SK-N-SH (cell line): ENCODE results near the gene ACER3. TPM values are rescaled to one million over a fixed set of nuclear protein-coding genes. Genes with fewer than 3 reads are reported as not detected.

Source experiments
- CTCF ChIA-PET: fragments of 300-600, 350-600 bp; formaldehyde crosslinking; extraction: SDS; loops from one replicate; lab custom pipeline; 2021; lab: Yijun Ruan, JAX
- POLR2A ChIA-PET: fragments of 350-600 bp; sonication (Branson Sonifier 250); formaldehyde crosslinking; extraction: SDS; loops from one replicate; lab custom pipeline; 2020; ENCODE audit warnings: antibody characterized with exemption, inconsistent platforms; lab: Yijun Ruan, JAX
- DNase-seq: peaks from one replicate; pipeline ENCODE4 v3.0.0; 2012
- H2AFZ ChIP-seq: fragments of 200-600 bp; sonication (generic); 2 replicates; pipeline ENCODE4 v1.8.1; 2016; ENCODE audit warnings: antibody characterized with exemption, mild to moderate bottlenecking, low read depth
- H3F3A ChIP-seq: fragments of 200-600 bp; sonication (generic); replicated peaks from 2 replicates; pipeline ENCODE3; 2016; ENCODE audit warnings: antibody characterized with exemption, mild to moderate bottlenecking; ENCODE audit not compliant: insufficient read depth
- H3K27ac ChIP-seq, 2 experiments: fragments of 200-500 bp in 1 of 2; fragments of 200-600 bp in 1 of 2; sonication (Bioruptor generic) in 1 of 2; sonication (generic), shearing (Covaris generic) in 1 of 2; 2 replicates each; pipeline versions ENCODE4 v1.5.1 to v1.6.1; 2014 to 2016; ENCODE audit warnings: low read depth in 2 of 2, inconsistent platforms in 1 of 2, low read length in 1 of 2, mild to moderate bottlenecking in 1 of 2, mixed read lengths in 1 of 2
- H3K27me3 ChIP-seq: fragments of 200-600 bp; sonication (generic), shearing (Covaris generic); 2 replicates; pipeline ENCODE4 v1.6.1; 2016; ENCODE audit warnings: mixed run types; ENCODE audit not compliant: insufficient read depth
- H3K36me3 ChIP-seq, 2 experiments: fragments of 200-500 bp in 1 of 2; fragments of 200-600 bp in 1 of 2; sonication (Bioruptor generic) in 1 of 2; sonication (generic) in 1 of 2; replicated peaks in 1 of 2; 2 replicates each; pipeline versions ENCODE3 to v1.5.1; 2014 to 2016; ENCODE audit warnings: low read length in 1 of 2, mild to moderate bottlenecking in 1 of 2; ENCODE audit not compliant: insufficient read depth in 2 of 2, control insufficient read depth in 1 of 2
- H3K4me1 ChIP-seq, 2 experiments: fragments of 200-500 bp in 1 of 2; fragments of 200-600 bp in 1 of 2; sonication (Bioruptor generic) in 1 of 2; sonication (generic), shearing (Covaris generic) in 1 of 2; 2 replicates each; pipeline versions ENCODE4 v1.5.1 to v1.6.1; 2014 to 2016; ENCODE audit warnings: low read depth in 1 of 2, low read length in 1 of 2, mixed run types in 1 of 2; ENCODE audit not compliant: insufficient read depth in 2 of 2, control insufficient read depth in 1 of 2
- H3K4me2 ChIP-seq: fragments of 200-600 bp; sonication (generic), shearing (Covaris generic); 2 replicates; pipeline ENCODE4 v1.6.1; 2017; ENCODE audit warnings: mixed run types
- H3K4me3 ChIP-seq, 2 experiments: fragments of 200-500 bp in 1 of 2; fragments of 200-600 bp in 1 of 2; sonication (Bioruptor generic) in 1 of 2; sonication (generic), shearing (Covaris generic) in 1 of 2; 2 replicates each; pipeline versions ENCODE4 v1.5.1 to v1.8.1; 2014 to 2016; ENCODE audit warnings: low read depth in 2 of 2, inconsistent platforms in 1 of 2, low read length in 1 of 2, mild to moderate bottlenecking in 1 of 2, mixed read lengths in 1 of 2, moderate library complexity in 1 of 2
- H3K79me2 ChIP-seq: fragments of 200-600 bp; sonication (generic); 2 replicates; pipeline ENCODE4 v1.8.1; 2017; ENCODE audit warnings: mild to moderate bottlenecking; ENCODE audit not compliant: insufficient read depth
- H3K9ac ChIP-seq: fragments of 200-600 bp; sonication (generic); 2 replicates; pipeline ENCODE4 v1.6.1; 2017; ENCODE audit warnings: mixed run types
- H3K9me2 ChIP-seq: fragments of 200-600 bp; sonication (generic); 2 replicates; pipeline ENCODE4 v1.6.1; 2017; ENCODE audit warnings: mixed run types
- H3K9me3 ChIP-seq: fragments of 200-600 bp; sonication (generic); 2 replicates; pipeline ENCODE4 v1.6.1; 2017; ENCODE audit warnings: mixed run types, mild to moderate bottlenecking, moderate library complexity
- H4K20me1 ChIP-seq: fragments of 200-600 bp; sonication (generic); 2 replicates; pipeline ENCODE4 v1.6.1; 2017; ENCODE audit warnings: mild to moderate bottlenecking, mixed run types; ENCODE audit not compliant: insufficient read depth
- CTCF ChIP-seq: fragments of 200-600 bp; sonication (generic); IDR thresholded peaks from 2 replicates; pipeline ENCODE4 v1.6.1; 2017; ENCODE audit warnings: antibody characterized with exemption, mild to moderate bottlenecking, moderate library complexity
- EP300 ChIP-seq, 2 experiments: IDR thresholded peaks; 2 replicates each; pipeline versions ENCODE4 v1.4.0 to v1.6.1; 2012; ENCODE audit warnings: borderline replicate concordance in 1 of 2, low read depth in 1 of 2, low read length in 1 of 2
- FOSL2 ChIP-seq: IDR thresholded peaks from 2 replicates; pipeline ENCODE4 v1.4.0; 2012; ENCODE audit warnings: low read depth, mild to moderate bottlenecking, moderate library complexity, borderline replicate concordance
- FOXJ3 ChIP-seq: sonication (generic); formaldehyde crosslinking; IDR thresholded peaks from 2 replicates; pipeline ENCODE4 v1.5.1; 2020; ENCODE audit warnings: mild to moderate bottlenecking, missing genetic modification reagents
- JUND ChIP-seq: IDR thresholded peaks from 2 replicates; pipeline ENCODE4 v1.4.0; 2012
- NFIC ChIP-seq: IDR thresholded peaks from 2 replicates; pipeline ENCODE4 v1.4.0; 2012; ENCODE audit warnings: borderline replicate concordance
- NRF1 ChIP-seq: IDR thresholded peaks from 2 replicates; pipeline ENCODE4 v1.6.1; 2012; ENCODE audit warnings: low read depth, mild to moderate bottlenecking, low read length
- REST ChIP-seq: IDR thresholded peaks from 2 replicates; pipeline ENCODE4 v1.6.1; 2012; ENCODE audit warnings: mild to moderate bottlenecking, low read depth, low read length, moderate library complexity
- RXRA ChIP-seq: IDR thresholded peaks from 2 replicates; pipeline ENCODE4 v1.4.0; 2012; ENCODE audit warnings: low read depth, mild to moderate bottlenecking, borderline replicate concordance
- TCF12 ChIP-seq: IDR thresholded peaks from 2 replicates; pipeline ENCODE4 v1.4.0; 2012
- TEAD4 ChIP-seq: IDR thresholded peaks from 2 replicates; pipeline ENCODE4 v1.4.0; 2012; ENCODE audit warnings: mild to moderate bottlenecking, borderline replicate concordance; ENCODE audit not compliant: insufficient read depth
- YY1 ChIP-seq: IDR thresholded peaks from 2 replicates; pipeline ENCODE4 v1.4.0; 2012; ENCODE audit warnings: low read depth, mild to moderate bottlenecking
- WGBS: methylation state at CpG from one replicate; pipeline ENCODE4 v1.1.6; 2017; ENCODE audit warnings: low lambda C conversion rate; 5-methylcytosine and 5-hydroxymethylcytosine counted together
- polyA plus RNA-seq, 3 experiments: library from polyadenylated mRNA; depleted of rRNA; stranded (reverse); fragments of >200 nt; gene quantifications; 2 replicates each; pipeline ENCODE4 v1.2.3, GENCODE V29; 2012
- TF ChIP-seq, protein P1 (sequence below): IDR thresholded peaks from 2 replicates; pipeline ENCODE4 v1.4.0; 2012; ENCODE audit warnings: low read depth
- TF ChIP-seq, protein P2 (sequence below): fragments of 150-350 bp; IDR thresholded peaks from 2 replicates; pipeline ENCODE4 v1.6.1; 2017; ENCODE audit warnings: antibody characterized with exemption, low read length, low read depth, borderline replicate concordance

Gene ACER3
- polyA plus RNA-seq, 1 of the 3 experiments (the other 2 are of a cell fraction) = 5.4 TPM

GRCh38 chr11:76939219-76939631, 78.5 kb downstream of the ACER3 start (continued):
- TF ChIP-seq NRF1 = no peak
- no peak for TF ChIP-seq EP300 (IDR thresholded peaks at IDR 0.05; ENCODE audit: borderline replicate concordance in 1 of 2, low read depth in 1 of 2, low read length in 1 of 2)
- no peak for TF ChIP-seq CTCF
- TF ChIP-seq FOSL2 = no peak
- no peak for TF ChIP-seq RXRA
- TF ChIP-seq, protein P1, sequence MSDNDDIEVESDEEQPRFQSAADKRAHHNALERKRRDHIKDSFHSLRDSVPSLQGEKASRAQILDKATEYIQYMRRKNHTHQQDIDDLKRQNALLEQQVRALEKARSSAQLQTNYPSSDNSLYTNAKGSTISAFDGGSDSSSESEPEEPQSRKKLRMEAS = no peak
- no peak for TF ChIP-seq YY1

GRCh38 chr11:76944225-76944624, 83.5 kb downstream of the ACER3 start:
- H3K27me3 ChIP-seq = no peaks in the 10 kb centered on the region
- H3K36me3 ChIP-seq = no peaks in the 10 kb centered on the region
- H3K9me3 ChIP-seq = 0 out of 2 replicates have a peak, but pooled peaks cover 10% of the 10 kb centered on the region
- no peaks in the 10 kb centered on the region for H3K79me2 ChIP-seq
- no peak overlapping the region for H2AFZ ChIP-seq
- no peak overlapping the region for H3K9ac ChIP-seq
- POLR2A ChIA-PET = no interaction called here
- CTCF ChIA-PET = no interaction called here
- H3K4me2 ChIP-seq = no peak overlapping the region
- H3K4me3 ChIP-seq = no peak overlapping the region
- H4K20me1 ChIP-seq = no peaks in the 10 kb centered on the region
- DNase-seq = no peak
- H3F3A ChIP-seq = peaks cover 3% of the 10 kb centered on the region
- H3K4me1 ChIP-seq = peaks cover 0 to 5% of the 10 kb centered on the region in 2 experiments; a peak in 2 of 4 replicates
- no peak overlapping the region for H3K27ac ChIP-seq
- 79% methylated on average over 1 of the region's 1 CpG for WGBS
- TF ChIP-seq YY1 (no peak), CTCF (no peak), FOXJ3 (no peak), NFIC (no peak), TCF12 (no peak), JUND (no peak), REST (no peak), TEAD4 (no peak)
- TF ChIP-seq, protein P2, sequence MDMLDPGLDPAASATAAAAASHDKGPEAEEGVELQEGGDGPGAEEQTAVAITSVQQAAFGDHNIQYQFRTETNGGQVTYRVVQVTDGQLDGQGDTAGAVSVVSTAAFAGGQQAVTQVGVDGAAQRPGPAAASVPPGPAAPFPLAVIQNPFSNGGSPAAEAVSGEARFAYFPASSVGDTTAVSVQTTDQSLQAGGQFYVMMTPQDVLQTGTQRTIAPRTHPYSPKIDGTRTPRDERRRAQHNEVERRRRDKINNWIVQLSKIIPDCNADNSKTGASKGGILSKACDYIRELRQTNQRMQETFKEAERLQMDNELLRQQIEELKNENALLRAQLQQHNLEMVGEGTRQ = no peak
- H3K9me2 ChIP-seq = no peaks in the 10 kb centered on the region
